ENCODE measurements around the gene CTDSPL2. TPM values are rescaled to one million over a fixed set of nuclear protein-coding genes. Genes with fewer than 3 reads are reported as not detected.
"Not testable (repeated sequence)": the region's sequence is repeated elsewhere in the genome, so short reads cannot be mapped to it uniquely, and the experiment has no call there.

Gene CTDSPL2
- total and polyA plus RNA-seq, 10 of the 15 experiments (the other 5 are each of a cell fraction or from before 2014, with no cell fraction given) = 10.7 to 77.1 (median 44.9) TPM

GRCh38 chr15:44560926-44561325, 133.5 kb downstream of the CTDSPL2 start:
- H3K9ac ChIP-seq (ENCODE audit: control insufficient read depth, insufficient read depth, low read length); DNase-seq (ENCODE audit: low read depth, low spot score); H3K79me2 ChIP-seq (ENCODE audit: control insufficient read depth, insufficient read depth, low read length); CTCF ChIA-PET; H3K4me2 ChIP-seq (ENCODE audit: control insufficient read depth, insufficient read depth); H3K9me3 ChIP-seq (replicated peaks; ENCODE audit: control insufficient read depth, insufficient read depth, low read length); intact Hi-C loops (cut with micrococcal nuclease; ENCODE audit: unreplicated experiment); H3K27ac ChIP-seq (ENCODE audit: control insufficient read depth, insufficient read depth); in situ Hi-C loops (cut with MboI); H2AFZ ChIP-seq (ENCODE audit: control insufficient read depth, low read depth, low read length); H4K20me1 ChIP-seq (ENCODE audit: control insufficient read depth, insufficient read depth); H3K4me3 ChIP-seq; BruUV-seq (replicated peaks); H3K27me3 ChIP-seq (replicated peaks in 1 of 2; ENCODE audit: control insufficient read depth in 2 of 2, insufficient read depth in 2 of 2, low read length in 1 of 2); ATAC-seq; H3K4me1 ChIP-seq (ENCODE audit: control insufficient read depth, insufficient read depth, low read length); FAIRE-seq; POLR2A ChIA-PET: not testable (repeated sequence)
- H3K36me3 ChIP-seq (ENCODE audit: control insufficient read depth in 2 of 2, insufficient read depth in 2 of 2, low read length in 1 of 2) = peaks cover 18 to 33% of the 10 kb centered on the region in 2 experiments
- RAD21 ChIA-PET (ENCODE audit: unreplicated experiment) = interaction anchor here (1.1 kb wide), 1 partner anchor 235 kb away, joined by 3 read pairs; no protein-coding TSS in a partner anchor
- SMC1A ChIA-PET (ENCODE audit: uncharacterized antibody, unreplicated experiment) = interaction anchor here (1.1 to 1.6 kb wide), 2 partner anchors 8 to 175 kb away, joined by 3 to 4 read pairs; partner anchors contain the start of gene TRIM69

- TF ChIP-seq CEBPB (IDR thresholded peaks at IDR 0.05; ENCODE audit: borderline replicate concordance in 1 of 2, low read depth in 2 of 2, low read length in 2 of 2) (no peak), POLR2A (IDR thresholded peaks at IDR 0.05; ENCODE audit: low read depth, low read length) (0 out of 2 replicates have a peak, but pooled peaks have one; percentile 58)
- Histone ChIP-seq H3K79me2 (ENCODE audit: control insufficient read depth, insufficient read depth, low read length) (no peaks in the 10 kb centered on the region), H3K4me2 (ENCODE audit: control insufficient read depth, insufficient read depth) (no peak overlapping the region), H3K9me3 (replicated peaks; ENCODE audit: control insufficient read depth, insufficient read depth, low read length) (peaks cover 9% of the 10 kb centered on the region; the same call in 2 of the 3 replicates), H3K9ac (ENCODE audit: control insufficient read depth, insufficient read depth, low read length) (no peak overlapping the region), H3K36me3 (ENCODE audit: control insufficient read depth in 2 of 2, insufficient read depth in 2 of 2, low read length in 1 of 2) (peaks cover 19 to 32% of the 10 kb centered on the region in 2 experiments), H2AFZ (ENCODE audit: control insufficient read depth, low read depth, low read length) (no peak overlapping the region), H3K27ac (ENCODE audit: control insufficient read depth, insufficient read depth) (no peak overlapping the region), H3K27me3 (replicated peaks in 1 of 2; ENCODE audit: control insufficient read depth in 2 of 2, insufficient read depth in 2 of 2, low read length in 1 of 2) (no peaks in the 10 kb centered on the region), H4K20me1 (ENCODE audit: control insufficient read depth, insufficient read depth) (no peaks in the 10 kb centered on the region; the same call in 1 of the 2 replicates), H3K4me1 (ENCODE audit: control insufficient read depth, insufficient read depth, low read length) (no peaks in the 10 kb centered on the region), H3K4me3 (no peak overlapping the region)
- CTCF ChIA-PET = no interaction called here
- intact Hi-C loops (cut with micrococcal nuclease; ENCODE audit: unreplicated experiment) (no loop called here), in situ Hi-C loops (cut with MboI) (no loop called here)
- no peak for DNase-seq (ENCODE audit: low read depth, low spot score)
- no peak for ATAC-seq
- RAD21 ChIA-PET (ENCODE audit: unreplicated experiment) = no interaction called here
- POLR2A ChIA-PET = interaction anchor here (0.6 kb wide), 1 partner anchor 19 kb away, joined by 10 read pairs; no protein-coding TSS in a partner anchor
- WGBS (ENCODE audit: insufficient coverage, insufficient replicate concordance, low lambda C conversion rate, missing lambda C conversion rate) = 99% methylated on average over 8 of the region's 8 CpGs
- FAIRE-seq = no peak
- SMC1A ChIA-PET (ENCODE audit: uncharacterized antibody, unreplicated experiment) = no interaction called here
- BruUV-seq (replicated peaks) = no TSS peak
Observed at GRCh38 chr15:44565387-44566154, 138.1 kb downstream of the CTDSPL2 start.

Data from GM12878 (cell line).